Activated CD8-positive, alpha-beta memory T cell treated with anti-CD3 and anti-CD28 coated beads, Interleukin-2, amount 50 U/mL, for 24 hours (primary cell): ENCODE data around the gene TMED1.

Experiments
- DNase-seq: peaks from one replicate; pipeline ENCODE4 v3.0.0-alpha.2; 2020; ENCODE audit errors: extremely low read depth

The TMED1 gene

DNA sequence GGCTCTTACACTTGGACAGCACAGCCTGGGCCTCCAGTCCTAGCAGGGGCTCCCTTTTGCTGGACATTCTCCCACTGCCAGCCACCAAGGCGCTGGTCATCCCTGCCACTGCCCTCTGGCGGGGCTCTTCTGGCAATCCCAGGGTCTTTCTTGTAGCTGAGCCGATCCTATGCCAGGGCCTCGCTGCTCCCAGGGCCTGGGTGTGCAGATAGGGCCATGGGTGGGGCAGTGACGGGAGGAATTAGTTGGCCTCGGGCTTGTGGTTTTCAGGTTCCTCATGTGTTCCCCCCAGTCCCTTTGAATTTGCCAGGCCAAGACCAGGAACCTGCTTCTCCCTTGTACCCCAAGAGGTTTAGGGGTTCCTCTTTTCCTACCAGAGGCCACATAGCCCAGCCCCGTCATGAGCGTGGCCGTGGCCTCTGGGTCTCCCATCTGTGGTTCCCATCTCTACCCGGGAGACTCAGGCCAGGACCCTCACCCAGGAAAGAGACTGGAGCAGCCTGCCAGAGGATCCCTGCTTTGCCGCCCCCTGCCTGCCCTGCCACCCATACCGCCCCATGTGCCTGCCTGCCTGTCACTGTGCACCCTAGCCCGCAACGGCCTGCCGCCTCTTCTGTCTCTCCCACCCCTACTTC is 26.2 kb downstream of the TMED1 start:
- DNase-seq = no peak

DNA sequence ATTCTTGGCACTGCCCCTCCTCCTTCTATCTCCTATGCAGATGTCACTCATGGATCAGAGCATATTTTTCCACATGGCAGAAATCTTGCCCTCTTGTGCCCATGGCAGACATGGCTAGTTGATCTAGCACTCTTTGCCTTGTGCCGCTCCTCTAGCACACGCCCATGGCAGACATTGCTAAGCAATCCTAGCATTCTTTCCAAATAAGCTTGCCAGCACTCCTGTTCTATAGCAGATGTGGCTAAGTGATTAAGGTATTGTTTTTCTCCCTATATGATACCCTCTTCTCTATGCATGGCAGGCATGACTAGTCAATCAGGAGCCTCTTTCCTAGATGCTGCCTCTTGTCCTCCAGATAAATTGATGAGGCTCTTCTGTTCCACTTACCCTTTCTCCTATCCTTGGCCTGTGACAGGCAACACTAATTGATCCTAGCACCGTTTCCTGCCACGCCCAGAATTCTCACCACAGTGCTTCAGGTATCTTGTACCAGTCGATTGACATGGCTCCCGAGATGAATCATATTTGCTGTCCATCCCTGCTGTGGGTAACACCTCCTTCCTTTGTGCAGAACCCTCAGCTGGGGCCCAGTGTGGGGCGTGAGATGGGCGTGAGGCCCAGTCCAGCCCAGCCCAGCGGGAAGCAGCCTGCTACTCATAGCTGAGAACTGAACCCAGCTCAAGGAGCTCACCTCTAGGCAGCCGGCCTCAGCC is 26.9 kb downstream of the TMED1 start:
- DNase-seq = no peak

DNA sequence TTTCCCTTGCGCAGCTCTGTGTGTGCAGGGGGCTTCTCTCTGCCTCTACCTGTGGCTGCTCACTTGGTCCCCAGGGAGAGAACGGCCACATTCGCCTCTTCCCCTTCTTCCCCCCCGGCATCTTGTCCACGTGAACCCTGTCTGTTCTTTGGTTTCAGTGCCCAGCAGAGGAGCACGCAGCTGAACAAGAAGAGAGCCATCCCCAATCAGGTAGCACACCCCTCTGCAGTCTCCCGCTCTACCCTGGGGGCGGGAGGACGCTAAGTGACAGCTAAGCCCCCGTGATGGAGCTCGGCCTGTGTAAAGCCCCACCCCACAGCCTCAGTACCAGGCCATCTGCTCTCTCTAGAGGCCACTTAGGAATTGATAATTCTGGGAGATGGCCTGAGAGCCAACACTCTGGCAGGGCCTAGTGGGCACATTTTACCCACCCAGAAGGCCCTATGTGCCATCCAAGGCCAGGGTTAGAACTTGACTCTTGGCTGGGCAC is 30.2 kb downstream of the TMED1 start:
- DNase-seq = no peak

DNA sequence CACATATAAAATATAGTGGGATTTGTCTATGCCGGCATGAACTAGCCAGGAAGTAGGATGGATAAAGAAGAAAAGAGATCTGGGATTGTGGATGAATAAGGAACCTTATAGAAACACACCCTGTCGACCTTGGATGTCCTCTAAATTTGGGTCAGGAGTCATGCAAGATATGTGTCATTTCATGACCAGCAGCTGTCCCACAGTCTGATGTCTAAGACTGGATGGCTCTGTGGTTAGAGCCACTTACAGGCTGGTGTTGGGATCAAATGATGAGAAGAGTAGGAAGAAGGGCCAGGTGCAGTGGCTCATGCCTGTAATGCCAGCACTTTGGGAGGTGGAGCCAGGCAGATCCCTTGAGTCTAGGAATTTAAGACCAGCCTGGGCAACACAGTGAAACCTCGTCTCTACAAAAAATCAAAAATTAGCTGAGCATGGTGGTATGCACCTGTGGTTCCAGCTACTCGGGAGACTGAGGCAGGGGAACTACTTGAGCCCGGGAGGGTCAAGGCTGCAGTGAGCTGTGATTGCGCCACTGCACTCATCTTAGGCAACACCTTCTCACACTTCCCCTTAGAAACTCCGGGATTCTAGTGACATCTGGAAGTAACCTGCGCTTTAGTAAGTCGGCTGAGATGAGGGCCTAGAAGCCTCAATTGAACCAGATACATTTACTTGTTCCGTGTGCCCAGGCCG is 30.8 kb downstream of the TMED1 start:
- no peak for DNase-seq

DNA sequence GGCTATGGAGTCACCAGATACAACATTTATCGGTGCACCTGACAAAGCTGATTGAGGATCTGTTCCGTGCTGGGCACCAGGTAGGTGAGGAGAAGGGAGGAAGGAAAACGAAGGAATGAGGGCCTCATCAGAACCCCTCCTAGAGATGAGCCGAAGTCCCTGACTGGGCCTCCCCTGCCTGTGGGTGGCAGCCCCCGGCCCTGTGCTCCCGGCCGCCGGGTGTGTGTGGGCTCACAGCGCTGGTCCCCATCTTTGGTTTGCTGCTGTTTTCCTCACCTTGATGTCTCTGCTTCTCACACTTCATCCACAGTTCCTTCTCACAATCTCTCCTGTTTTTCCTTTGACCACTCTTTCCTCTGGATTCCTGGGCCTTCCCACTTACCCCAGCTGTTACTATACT is 32.8 kb downstream of the TMED1 start:
- no peak for DNase-seq

DNA sequence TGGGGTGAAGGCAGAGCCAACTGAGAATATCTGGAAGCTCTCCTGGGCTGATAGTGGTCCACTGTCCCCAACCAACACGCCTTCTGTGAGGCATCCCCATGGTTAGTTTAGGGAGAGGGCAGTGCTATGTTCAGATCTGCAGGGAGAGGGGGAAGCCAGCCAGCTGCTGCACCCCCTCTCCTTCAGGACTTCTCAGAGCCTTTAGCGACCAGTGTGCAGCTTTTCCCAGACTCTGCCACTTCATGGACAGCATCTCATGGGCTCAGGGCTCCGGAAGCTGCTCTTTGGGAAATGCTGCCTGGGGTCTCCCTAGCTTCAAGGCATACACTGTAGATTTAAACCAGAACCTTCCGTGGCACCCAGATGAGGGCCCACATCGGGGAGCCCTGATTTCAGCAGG is 33.5 kb downstream of the TMED1 start:
- DNase-seq = no peak

DNA sequence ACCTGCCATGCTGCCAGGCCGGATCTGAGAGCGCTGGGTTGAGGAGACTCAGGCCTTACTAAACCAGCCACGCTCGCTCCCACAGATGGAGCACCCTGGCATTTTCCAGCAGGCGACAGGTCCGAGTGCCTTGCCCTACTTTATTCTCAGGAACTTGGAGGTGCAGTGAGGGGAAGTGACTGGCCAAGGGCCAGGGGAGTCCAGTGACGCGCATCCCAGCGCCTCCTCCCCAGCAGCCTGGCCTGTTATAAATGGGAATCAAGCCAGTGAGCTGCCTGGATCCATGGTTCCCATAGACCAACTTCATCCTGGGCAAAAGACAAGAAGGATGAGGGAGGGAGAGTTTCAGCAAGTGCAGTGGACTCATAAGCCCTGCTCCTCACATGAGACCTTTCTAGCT is 35.5 kb downstream of the TMED1 start:
- no peak for DNase-seq

DNA sequence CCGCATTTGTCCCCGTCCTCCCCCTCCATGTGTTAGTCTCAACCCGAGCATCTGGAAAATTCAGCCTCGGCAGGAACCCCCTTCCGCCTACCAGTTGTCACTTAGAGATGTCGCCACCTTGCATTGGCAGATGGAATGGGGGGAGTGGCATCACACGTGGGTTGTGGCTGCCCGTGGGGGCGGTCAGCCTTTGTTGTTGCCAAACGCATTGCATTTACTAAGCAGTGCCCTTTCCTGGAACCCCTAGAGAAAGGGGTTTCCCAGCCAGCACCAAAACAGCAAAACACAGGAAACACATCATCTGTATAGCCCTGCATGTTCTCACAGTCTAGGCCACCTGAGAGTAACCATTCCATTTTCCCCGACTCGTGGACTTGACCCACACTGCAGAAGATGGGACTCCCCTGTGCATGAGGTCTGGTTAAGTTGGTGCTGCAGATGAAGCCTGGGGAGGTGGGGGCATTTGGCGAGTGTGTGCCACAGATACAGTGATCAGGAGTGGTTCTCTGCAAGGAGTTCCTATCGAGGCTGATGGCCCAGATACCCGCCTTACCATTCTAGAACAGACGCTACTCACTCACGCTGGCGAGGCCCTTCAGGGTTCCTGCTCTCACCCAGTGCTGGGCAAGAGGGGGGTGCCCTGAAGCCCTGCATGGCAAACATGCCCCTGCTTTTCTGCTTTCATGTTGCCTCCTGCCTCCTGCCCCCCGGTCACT is 38.3 kb downstream of the TMED1 start:
- DNase-seq = peak; percentile 84

DNA sequence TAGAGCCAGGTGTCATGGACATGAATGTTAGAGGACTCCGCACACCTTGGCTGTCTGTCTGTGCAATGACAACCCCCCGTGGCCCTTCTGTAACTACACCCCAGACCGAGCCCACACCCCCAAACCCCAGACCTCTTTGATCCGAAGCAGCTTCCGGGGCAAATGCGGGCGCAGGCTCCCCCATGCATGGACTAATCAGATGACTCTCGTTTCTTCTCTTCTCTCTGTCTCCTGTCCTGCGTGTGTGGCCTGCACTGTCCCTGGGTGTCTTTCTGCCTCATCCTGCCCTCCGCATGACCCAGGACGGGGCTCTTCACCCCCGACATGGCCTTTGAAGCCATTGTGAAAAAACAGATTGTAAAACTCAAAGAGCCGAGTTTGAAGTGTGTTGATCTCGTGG is 38.9 kb downstream of the TMED1 start:
- DNase-seq = peak; percentile 9

DNA sequence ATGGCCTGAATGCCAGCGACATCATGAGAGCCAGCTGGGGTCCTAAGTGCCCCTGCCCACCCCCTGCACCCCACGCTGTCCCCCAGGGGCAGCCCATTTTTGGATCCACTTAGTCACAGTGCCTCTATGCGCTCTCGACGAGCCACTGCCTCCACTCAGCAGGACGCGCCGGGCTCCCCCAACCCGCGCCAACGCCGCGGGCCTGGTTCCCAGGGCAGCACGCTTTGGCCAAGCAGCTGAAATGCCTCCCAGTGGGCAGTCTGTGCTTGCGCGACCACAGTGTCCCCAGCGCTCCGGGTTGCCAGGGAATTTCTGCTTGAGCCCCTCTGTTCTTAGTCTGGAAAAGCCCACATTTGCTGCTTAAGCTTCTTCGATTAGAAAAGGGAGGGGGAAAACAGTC is 39.4 kb downstream of the TMED1 start:
- no peak for DNase-seq

DNA sequence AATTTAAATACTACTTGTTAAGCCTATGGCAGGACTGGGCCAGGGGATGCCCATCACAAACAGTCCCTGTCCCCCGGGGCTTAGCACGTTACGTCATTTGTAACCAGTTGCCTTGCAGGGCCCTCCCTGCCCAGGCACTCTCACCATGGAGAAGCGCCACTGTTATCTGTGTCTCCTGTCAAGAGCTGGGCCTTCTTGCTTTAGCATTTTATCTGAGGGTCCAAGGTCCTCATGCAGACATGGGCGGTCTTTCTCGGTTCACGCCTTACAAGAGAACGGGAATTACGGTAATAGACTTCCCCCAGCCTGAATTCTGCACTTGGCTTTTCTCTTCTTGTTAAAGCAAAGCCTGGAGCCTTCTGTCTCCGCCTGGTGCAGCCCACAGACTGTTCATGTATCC is 46.1 kb downstream of the TMED1 start:
- no peak for DNase-seq

DNA sequence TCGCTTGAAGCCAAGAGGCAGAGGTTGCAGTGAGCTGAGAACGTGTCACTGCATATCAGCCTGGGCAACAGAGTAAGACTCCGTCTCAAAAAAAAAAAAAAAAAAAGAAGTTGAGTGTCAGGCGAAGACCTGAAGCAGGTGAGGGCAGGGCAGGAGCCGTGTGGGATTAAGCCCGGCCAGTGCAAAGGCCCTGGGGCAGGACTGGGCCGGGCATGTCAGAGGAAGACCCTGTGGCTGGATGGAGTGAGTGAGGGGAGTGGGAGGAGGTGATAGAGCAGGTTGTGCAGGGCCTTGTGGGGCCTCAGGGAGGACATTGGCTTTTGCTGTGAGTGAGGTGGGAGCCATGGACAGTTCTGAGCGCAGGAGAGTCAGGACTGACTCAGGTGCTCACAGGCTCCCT is 47.9 kb downstream of the TMED1 start:
- no peak for DNase-seq

DNA sequence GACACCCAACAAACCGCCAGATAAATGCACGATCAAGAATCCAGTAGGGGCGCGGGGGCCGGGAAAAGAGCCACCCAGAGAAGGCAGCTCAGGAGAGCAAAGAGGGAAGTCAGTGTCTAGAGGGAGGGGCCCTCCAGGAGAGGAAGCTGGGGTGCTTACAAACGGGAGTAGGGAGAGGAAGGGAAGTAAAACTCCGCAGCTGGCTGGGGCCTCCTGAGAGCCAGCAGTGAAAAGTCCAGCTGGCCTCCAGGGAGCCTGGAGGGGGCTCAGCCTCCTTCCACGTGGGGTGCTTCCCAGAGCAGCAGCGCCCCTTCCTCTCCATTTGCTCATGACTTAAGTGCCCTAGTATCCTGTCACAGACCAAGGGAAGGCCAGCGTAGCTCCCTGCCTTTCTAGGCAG is 51.8 kb downstream of the TMED1 start:
- no peak for DNase-seq

DNA sequence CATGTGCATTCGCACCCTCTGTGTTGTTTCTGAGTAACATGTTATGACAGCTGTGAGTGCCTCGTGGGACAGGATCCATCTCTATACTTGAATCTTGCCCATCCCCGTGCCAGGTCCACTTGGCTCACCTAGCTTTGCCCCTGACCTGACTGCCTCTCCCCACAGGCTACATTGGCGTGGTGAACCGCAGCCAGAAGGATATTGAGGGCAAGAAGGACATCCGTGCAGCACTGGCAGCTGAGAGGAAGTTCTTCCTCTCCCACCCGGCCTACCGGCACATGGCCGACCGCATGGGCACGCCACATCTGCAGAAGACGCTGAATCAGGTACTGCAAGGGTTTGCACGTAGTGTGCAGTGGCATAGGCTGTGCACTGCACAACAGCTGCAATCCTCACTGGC is 53.2 kb downstream of the TMED1 start:
- DNase-seq = no peak
